ENCODE results near the gene SLC39A9. TPM values are rescaled to one million over a fixed set of nuclear protein-coding genes. Genes with fewer than 3 reads are reported as not detected.

The SLC39A9 gene
- total RNA-seq, 2 donors from 2014 or later, result 36.3 to 38.2 TPM

DNA sequence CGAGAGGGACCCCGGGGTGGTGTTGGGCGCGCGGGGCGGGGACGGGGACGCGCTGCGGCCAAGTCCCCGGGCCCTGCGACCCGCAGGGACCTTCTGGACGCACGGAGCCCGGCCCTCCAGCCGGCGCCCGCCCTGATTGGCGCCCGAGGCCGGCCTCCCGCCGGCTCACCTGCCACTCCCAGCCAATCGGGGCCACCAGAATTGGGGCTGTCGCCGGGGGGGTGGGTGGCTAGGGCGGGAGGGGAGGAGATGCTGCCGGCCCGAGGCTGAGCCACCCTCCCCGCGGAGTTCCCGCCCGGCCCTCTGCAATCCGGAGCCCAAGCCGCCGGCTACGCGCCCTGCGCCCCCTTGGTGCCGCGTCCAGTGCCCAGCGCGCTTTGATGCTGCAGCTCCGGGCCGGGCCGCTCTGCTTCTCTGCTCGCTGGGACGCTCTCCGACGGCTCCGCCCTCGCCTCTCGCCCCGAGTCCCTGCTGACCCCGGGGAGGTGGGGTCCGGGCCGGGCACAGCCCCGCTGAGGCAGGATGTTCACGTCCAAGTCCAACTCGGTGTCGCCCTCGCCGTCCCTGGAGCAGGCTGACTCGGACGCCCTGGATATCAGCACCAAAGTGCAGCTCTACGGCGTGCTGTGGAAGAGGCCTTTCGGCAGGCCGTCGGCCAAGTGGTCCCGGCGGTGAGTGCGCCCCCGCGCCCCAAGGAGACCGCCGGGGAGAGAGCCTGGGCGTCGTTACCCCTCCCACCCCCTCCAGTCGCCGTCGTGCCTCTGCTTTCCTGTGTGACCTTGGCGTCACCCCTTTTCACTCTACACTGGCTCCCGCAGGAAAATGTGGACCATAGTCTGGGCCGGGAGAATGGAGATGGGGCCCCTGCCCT lies 86.2 kb downstream of the SLC39A9 start, which contains the start of gene PLEKHD1:
PLEKHD1 (plus strand) TSS at position 285 of the 871 bp plus-strand sequence; CDS start at position 523, 238 bp downstream.
- Histone ChIP-seq H3K27me3 (peaks cover 0 to 9% of the 10 kb centered on the region in 2 donors), H3K36me3 (replicated peaks in 1 of 2; ENCODE audit: insufficient read depth in 1 of 2, low read depth in 2 of 2) (no peaks in the 10 kb centered on the region), H3K9me3 (no peaks in the 10 kb centered on the region), H3K4me3 (peak within 1 kb of the TSS in 1 of 2 donors; percentile 4), H3K27ac (no peak within 1 kb of the TSS), H3K4me1 (peaks cover 17% of the 10 kb centered on the region)
- peak; percentile 45 for ATAC-seq
- WGBS, 2 donors, result 4% methylated on average over 3 to 60 of the region's 86 CpGs
- DNase-seq, result peak in 1 of 4 donors; percentile 22
- intact Hi-C loops (cut with DNase I), result no loop called here
- TF ChIP-seq POLR2A (IDR thresholded peaks at IDR 0.05), result no peak
- TF ChIP-seq, protein P1, sequence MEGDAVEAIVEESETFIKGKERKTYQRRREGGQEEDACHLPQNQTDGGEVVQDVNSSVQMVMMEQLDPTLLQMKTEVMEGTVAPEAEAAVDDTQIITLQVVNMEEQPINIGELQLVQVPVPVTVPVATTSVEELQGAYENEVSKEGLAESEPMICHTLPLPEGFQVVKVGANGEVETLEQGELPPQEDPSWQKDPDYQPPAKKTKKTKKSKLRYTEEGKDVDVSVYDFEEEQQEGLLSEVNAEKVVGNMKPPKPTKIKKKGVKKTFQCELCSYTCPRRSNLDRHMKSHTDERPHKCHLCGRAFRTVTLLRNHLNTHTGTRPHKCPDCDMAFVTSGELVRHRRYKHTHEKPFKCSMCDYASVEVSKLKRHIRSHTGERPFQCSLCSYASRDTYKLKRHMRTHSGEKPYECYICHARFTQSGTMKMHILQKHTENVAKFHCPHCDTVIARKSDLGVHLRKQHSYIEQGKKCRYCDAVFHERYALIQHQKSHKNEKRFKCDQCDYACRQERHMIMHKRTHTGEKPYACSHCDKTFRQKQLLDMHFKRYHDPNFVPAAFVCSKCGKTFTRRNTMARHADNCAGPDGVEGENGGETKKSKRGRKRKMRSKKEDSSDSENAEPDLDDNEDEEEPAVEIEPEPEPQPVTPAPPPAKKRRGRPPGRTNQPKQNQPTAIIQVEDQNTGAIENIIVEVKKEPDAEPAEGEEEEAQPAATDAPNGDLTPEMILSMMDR (IDR thresholded peaks at IDR 0.05), result no peak

DNA sequence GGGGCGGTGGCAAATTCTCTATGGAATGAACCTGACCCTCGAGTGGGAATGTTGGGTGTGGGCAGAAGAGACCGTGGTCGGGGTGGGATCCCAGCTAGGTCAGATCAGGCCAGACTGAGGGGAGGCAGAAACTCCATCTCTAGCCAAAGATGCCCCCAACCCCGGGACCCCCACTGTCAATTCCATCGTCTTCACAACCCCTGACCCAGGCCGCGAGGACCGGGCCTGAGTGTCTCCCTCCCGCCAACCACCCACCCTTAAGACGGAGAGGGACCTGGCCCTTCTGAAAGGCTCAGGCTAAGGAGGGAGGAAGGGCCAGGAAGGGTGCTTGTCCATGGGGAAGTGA lies 86.8 kb downstream of the SLC39A9 start:
- Histone ChIP-seq H3K9me3 (no peaks in the 10 kb centered on the region), H3K4me3 (no peak overlapping the region), H3K36me3 (replicated peaks in 1 of 2; ENCODE audit: insufficient read depth in 1 of 2, low read depth in 2 of 2) (no peaks in the 10 kb centered on the region), H3K4me1 (peaks cover 17% of the 10 kb centered on the region), H3K27me3 (peaks cover 0 to 9% of the 10 kb centered on the region in 2 donors), H3K27ac (no peak overlapping the region)
- intact Hi-C loops (cut with DNase I), result no loop called here
- WGBS, 2 donors, result 39 to 52% methylated on average over 5 to 11 of the region's 11 CpGs
- TF ChIP-seq POLR2A (IDR thresholded peaks at IDR 0.05), result no peak
- TF ChIP-seq, protein P1 (IDR thresholded peaks at IDR 0.05), result no peak
- no peak for ATAC-seq
- no peak for DNase-seq

DNA sequence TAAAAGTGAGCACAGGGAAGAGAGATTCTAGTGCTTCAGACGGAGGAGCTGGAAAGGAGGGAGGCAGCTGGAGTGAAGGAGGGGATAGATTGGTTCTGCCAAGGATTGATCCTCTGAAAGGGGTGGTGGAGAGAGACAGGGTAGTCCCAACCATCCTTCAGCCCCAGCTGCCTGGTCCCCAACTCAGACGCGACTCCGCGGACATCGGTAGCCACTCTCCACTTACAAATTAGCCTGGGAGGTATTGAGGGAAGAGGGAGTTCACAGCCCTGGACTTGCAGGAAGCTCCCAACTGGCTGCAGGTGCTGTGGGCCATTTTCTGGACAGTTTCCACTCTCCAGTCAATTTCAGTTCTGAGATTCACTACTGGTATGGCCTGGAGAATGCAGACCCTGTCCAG lies 87.2 kb downstream of the SLC39A9 start:
- peaks cover 17% of the 10 kb centered on the region for H3K4me1 ChIP-seq
- intact Hi-C loops (cut with DNase I), result no loop called here
- no peak overlapping the region for H3K4me3 ChIP-seq
- no peak for DNase-seq
- 63 to 83% methylated on average over 6 of the region's 6 CpGs for whole genome bisulfite sequencing, 2 donors
- no peak for TF ChIP-seq POLR2A (IDR thresholded peaks at IDR 0.05)
- TF ChIP-seq, protein P1 (IDR thresholded peaks at IDR 0.05), result no peak
- no peaks in the 10 kb centered on the region for H3K9me3 ChIP-seq
- ATAC-seq, result no peak
- no peaks in the 10 kb centered on the region for H3K36me3 ChIP-seq (replicated peaks in 1 of 2; ENCODE audit: insufficient read depth in 1 of 2, low read depth in 2 of 2)
- H3K27me3 ChIP-seq, result peaks cover 0 to 9% of the 10 kb centered on the region in 2 donors
- no peak overlapping the region for H3K27ac ChIP-seq

DNA sequence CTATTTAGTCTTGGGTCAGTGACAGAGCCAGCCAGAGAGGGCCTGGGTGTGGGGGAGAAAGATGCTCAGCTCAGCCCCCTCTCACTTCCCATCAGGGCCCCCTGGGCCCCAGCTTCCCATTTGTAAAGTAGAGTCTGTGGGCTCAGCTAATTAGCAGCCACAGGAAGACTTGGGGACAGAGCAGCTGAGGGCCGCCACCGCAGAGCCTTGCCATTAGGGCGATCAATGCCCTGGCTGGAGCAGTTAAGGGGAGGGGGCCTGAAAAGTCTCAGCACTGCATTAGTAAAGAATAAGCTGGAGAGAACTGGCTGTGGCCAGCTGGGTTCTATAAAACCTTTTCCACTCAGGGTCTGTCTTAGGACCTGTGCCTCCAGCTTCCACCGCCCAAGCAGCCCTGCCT lies 88.7 kb downstream of the SLC39A9 start:
- DNase-seq (no peak), ATAC-seq (no peak)
- 87 to 97% methylated on average over 4 of the region's 4 CpGs for WGBS, 2 donors
- Histone ChIP-seq H3K36me3 (replicated peaks in 1 of 2; ENCODE audit: insufficient read depth in 1 of 2, low read depth in 2 of 2) (no peaks in the 10 kb centered on the region), H3K4me3 (no peak overlapping the region), H3K27ac (no peak overlapping the region), H3K9me3 (no peaks in the 10 kb centered on the region), H3K4me1 (peaks cover 17% of the 10 kb centered on the region), H3K27me3 (peaks cover 0 to 9% of the 10 kb centered on the region in 2 donors)
- intact Hi-C loops (cut with DNase I), result no loop called here
- TF ChIP-seq POLR2A (IDR thresholded peaks at IDR 0.05), result no peak
- TF ChIP-seq, protein P1 (IDR thresholded peaks at IDR 0.05), result no peak
